HG03342 (cell line): ENCODE measurements around the gene MEF2C.
"Not testable (repeated sequence)": the region's sequence is repeated elsewhere in the genome, so short reads cannot be mapped to it uniquely, and the experiment has no call there.

Experiments used
- ATAC-seq: cut with Tn5 transposase; IDR thresholded peaks from one replicate; pipeline ENCODE4 v1.9.1; 2021; ENCODE audit warnings: mild to moderate bottlenecking, moderate library complexity; ENCODE audit not compliant: unreplicated experiment

The MEF2C gene

DNA sequence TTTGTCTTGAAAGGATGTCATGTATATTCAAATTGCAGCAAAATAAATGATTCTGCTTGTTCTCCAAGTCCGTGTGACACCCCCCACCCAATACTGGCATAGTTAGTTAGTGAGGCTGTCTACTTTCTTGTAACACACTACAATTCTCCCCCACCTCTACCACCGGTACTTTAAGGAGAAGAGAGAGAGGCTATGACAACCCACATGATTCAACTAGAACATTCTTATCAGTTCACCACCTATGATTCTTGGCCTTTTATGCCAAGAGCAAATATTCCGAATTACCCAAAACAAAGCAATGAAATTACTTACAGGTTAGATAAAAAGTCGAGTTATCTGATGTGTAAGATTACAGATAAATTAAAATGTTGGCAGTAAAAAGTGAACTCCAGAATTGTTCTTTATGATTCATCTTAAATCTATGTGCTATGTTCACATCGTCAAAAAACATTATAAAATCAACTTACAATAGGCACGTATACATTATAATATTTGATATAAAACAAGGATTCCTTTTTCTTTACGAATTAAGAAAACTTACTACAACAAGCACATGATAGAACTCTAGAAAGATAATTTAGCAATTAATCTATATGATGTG is 14.4 kb downstream of the MEF2C start:
- ATAC-seq = no peak

DNA sequence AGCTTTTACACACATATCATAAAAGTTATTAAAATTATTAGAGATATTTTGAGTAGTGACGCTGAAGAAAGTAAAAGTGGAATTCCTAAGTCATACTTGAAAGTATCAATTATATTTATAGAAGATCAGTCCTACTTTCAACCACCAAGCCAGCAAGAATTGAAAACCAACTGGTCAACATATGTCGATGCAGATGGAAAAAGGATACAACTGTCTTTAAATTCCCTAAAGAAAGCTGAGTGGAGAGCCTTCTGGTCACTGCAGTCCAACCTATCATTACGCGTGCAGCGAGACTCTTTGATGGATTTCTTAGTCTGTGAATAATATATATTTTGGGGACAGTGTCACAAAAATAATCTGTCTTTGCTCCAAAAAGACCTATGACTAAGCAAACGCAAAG is 15.3 kb downstream of the MEF2C start:
- no peak for ATAC-seq

DNA sequence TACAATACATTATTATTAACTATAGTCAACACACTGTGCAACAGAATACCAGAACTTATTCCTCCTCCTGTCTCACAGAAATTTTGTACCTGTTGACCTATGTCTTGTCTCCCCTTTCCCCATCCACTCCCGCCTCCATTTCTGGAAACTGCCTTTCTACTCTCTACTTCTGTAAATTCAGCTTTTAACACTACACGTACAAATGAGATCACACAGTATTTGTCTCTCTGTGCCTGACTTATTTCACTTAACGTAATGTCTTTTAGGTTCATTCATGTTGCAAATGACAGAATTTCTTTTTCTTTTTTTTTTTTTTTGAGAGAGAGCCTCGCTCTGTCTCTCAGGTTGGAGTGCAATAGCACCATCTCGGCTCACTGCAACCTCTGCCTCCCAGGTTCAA is 19.5 kb downstream of the MEF2C start:
- ATAC-seq = no peak

DNA sequence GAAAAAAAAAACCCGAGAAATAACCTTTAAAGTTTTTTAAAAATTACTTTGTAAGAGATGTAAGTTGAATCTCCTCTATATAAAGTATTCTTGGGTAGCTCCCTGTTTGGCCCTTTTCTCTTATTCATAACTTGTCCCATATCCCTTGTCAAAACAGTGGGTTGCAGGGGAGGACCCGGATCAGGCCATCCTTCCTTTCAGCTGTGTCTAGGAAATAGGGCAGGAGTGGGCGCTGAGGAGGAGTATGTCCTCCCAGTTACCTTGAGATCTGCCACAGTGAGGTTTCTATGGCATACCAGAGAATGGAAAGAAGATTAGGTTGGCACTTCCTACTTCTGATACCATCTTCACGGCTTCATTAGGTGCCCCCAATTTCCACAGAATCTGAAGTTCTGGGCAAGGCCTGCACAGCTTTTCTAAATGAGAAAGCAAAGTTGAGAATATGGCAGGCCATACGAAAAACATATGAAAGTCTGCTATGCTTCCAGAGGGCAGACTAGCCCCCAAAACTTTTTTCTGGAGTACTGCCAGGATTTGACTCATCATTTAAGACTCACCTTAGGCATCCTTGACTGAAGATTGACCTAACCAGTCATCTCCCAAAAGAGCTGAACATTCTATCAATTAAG is 20.3 kb downstream of the MEF2C start:
- ATAC-seq = no peak

DNA sequence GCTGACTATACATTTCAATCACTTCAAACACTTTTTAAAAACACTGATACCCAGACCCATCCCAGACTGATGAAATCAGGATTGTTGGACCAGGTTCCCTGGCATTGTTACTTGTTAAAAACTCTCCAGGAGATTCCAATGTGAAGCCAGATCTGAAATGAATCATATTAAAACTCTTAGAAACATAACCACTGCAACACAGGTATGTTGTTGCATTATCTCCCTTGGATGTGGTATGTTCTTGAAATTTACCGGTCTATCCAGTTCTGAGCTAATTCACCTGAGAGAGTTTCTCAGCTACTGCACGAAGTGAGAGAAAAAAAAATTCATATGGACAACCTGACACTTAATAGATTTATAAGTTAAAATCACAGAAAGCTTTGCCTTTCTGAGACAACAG is 21.8 kb downstream of the MEF2C start:
- no peak for ATAC-seq

DNA sequence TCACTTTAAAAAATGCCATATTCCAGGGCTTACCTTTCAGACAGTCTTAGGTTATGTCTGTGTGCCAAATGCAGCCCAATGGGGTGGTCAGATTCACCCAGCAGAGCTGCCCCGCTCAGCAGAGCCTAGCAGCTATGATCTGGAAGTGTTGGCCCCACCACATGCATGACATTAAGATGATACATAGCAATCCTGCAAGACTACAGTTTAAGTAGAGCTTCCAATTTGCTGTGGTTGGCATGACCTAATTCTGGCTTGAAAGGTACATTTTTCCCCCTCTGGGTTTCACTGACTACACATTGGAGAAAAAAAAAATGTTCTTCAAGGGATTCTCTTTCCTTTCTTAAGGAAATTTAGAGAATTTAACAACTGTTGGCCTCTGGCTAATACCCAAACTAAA is 22.5 kb downstream of the MEF2C start:
- no peak for ATAC-seq

DNA sequence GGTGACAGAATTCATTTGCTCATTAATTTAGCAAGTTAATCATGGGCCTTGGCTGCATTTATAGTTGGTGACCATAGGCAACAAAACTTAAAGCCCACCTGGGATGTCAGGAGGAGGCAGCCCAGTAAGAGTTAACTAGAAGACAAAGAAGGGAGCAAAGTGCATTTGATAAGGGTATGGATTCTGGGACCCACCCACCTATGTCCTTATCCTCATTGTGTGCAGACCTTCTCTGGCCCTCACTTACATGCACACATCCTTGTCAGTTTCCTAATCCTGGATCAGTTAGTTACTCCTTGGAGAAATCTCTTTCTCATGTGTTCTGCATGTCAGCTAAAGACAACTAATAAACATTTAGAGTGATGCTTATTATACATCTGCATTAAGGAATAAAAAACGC is 24.6 kb downstream of the MEF2C start:
- ATAC-seq = no peak

DNA sequence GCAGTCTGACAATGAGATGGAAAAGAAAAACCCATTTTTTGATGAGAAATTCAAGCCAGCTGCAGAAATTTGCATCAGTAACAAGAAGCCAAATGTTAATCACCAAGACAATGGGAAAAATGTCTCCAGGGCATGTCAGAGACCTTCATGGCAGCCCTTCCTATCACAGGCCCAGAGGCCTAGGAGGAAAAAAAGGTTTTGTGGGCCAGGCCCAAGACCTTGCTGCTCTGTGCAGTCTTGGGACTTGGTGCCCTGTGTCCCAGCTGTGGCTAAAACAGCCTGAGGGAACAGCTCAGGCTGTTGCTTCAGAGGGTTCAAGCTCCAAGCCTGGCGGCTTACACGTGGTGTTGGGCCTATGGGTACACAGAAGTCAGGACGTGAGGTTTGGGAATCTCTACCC is 26.6 kb downstream of the MEF2C start:
- not testable (repeated sequence) for ATAC-seq

DNA sequence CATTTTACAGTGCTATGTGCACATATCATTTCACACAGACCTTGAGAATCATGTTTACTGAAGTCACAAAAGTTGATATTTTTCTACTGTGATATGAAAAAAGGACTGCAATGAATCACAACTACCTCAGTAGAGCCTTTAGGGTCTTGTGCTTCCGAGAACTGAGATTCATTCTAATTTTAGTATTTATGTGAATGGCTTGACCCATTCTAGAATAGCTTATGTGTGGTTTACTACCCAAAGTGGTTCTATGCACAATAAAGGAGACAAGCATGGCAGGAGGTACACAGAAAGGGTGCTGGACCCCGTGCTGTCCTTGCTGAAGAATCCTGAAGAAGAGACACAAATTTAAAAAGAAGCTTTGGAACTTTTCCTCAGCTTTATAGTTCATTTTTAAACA is 28.2 kb downstream of the MEF2C start:
- no peak for ATAC-seq

DNA sequence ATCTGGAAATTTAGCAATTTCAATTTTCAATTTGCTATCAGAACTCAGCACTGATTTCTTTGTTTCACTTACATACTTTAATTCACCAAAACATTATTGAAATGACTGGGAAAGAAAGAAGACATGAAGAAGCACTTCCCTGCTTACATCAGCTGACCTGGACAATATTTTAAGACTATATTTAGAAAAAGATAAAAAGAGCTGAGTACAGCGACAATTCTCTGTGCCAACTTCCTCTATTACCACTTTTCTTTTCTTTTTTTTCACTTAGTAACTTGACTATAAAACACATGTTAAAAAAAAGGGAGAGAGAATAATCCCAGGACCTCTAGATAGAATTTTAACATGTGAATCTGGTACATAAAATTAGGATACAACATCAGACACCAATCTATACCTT is 35.6 kb downstream of the MEF2C start:
- ATAC-seq = no peak

DNA sequence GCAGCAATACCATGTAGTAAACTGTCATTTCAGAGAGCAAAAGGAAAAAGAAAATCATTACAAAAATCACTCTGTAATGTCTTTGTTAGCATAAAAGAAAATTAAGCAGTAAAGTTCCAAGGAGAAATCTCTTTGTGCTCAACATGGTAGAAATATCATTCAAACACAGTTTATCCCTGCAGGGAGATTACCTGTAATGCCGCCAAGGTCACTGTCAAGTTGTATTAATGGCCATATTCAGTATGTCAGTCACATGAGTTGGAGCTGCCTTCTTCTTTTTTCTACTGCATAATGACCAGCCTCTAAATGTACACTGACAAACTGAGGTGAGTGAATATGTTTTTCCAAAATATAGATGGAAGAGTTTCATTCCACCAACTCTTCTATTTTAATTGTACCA is 36.5 kb downstream of the MEF2C start:
- ATAC-seq = no peak

DNA sequence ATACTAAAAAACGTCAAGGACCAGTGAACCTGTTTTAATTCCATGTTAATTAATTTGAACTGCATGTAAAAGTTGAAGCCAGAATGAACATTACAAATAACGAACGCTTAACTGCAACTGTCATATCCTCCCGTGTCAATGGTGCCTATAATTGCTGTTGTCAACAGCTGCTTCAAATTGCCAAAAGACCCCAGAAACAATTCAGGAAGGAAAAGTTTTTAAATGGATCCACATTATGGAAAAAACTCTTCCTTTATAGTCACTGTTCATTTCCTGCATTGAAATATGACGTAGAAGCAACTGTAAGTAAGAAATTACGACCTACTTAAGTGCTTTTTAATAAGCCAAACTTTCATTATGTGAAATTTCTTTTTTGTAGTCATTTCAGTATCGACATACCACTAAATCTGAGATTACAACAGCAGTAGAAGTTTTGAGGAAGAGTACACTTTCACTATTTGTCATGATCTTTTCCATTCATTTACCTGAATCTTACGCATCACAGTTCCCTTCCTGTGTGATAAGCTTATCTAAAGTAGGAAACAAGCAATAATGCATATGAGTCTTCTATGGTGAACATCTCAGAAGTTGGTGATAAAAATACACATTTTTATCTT is 37.8 kb downstream of the MEF2C start:
- ATAC-seq = peak; percentile 90

DNA sequence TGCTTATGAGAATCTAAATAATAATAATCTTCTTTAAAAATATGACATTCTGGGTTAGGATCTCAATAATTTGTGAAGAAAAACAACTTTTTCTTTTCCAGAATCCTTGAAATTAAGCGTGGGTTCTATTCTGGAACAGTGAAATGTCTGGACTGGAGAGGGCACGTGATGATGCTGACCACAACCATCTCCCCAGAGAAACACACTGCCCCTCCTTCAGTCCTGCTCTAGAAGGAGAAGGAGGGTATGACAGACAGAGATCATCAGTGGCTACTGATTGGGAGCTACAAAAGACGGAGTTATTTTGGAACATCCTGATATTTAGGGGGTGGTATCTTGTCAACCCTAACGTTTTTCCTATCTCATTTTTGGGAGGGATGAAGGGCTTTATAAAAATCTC is 40.2 kb downstream of the MEF2C start:
- no peak for ATAC-seq

DNA sequence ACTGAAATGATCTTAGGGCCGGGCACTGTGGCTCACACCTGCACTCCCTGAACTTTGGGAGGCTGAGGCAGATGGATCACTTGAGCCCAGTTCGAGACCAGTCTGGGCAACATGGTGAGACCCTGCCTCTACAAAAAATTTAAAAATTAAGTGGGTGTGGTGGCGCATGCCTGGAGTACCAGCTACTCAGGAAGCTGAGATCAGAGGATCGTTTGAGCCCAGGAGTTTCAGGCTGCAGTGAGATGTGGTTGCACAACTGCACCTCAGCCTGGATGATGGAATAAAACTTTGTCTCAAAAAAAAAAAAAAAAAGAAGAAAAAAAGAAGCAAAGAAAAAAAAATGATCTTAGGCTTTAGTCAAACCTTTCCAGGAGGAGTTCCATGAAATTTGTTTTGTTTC is 41.8 kb downstream of the MEF2C start:
- no peak for ATAC-seq

DNA sequence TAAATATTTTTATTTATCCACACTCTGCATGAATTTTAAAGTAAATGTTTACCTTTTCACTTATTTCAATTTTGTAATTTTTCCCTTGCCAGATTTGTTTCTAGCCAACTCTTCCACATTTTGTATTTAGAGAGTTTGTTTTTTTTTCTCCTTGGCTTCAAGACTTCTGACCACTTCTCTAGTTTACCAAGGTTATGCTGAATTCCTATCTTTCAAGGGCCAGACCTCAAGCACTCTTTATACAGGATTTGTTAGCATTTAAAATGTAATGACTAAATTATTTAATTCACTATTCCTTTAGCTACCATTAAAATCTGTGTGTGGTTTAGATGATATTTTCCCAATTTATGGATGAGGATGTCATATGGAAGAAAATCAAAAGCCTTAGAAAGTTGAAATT is 42.5 kb downstream of the MEF2C start:
- no peak for ATAC-seq

DNA sequence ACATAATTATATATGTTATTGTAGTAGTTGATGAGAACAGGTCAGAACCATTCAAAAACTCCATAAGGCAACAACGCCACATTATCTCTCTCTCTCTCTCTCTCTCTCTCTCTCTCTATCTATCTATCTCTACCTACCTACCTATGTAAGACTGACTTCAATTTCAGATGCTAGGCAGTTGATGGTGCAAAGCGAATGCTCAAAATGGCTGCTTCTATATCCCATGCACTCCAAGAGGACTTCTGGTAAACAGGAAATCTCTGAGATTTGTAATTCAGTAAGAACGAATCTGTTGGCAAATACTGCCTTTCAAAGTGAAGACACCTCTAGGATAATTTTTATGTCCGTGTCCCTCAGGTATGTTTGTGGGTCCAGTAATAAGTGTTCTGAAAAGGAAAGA is 43.7 kb downstream of the MEF2C start:
- ATAC-seq = no peak

DNA sequence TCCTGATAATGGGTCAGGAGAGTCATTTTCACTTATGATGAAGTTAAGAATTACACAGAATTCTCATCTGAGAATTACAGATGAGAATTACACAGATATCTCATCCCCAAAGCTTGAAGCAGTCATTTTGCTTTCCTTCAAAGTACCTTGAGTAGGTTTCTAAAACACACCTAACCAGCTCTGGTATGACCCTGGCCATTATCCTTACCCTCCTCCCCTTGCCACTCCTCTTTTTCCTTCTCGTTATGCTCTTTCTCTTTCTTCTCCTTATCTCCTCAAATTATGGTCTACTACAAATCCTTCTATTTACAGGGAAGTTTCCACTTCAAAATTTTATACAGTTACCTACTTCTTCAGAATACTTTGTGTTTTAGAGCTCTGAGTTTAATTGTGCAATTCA is 44.5 kb downstream of the MEF2C start:
- no peak for ATAC-seq

DNA sequence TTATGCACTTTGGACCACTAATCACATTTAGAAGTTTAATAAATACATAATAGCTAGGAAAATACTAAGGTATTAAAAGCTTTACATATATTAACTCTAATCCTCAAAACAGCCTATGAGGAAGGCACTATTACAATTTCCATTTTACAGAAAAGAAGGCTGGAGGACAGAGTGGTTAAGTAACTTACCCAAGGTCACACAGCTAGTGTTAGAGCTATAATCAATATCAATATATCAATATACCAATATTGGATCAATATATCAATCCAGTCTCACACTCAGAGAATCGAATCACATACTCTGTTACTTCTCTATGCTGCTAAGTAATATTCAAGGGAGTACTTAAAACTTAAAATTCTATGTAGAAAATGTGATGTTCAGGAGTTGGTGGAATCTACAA is 45.2 kb downstream of the MEF2C start:
- ATAC-seq = no peak

DNA sequence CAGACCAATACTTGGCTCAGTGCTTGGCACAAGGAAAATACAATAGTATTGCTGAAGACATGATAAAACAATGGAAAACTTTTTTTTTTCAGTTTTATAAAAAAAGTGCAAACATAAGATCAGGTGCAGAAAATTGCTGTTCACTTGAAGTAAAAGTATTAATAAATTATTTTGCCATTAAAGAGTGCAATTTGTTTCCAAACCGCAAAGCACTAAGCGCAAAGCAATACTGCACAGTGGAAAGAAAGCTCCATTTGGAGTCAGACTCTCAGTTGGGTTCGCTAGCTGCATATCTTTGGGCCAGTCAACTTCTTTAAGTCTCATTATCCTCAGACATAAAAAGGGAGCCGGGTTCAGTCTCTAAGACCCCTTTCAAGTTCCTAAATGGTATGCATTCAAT is 45.8 kb downstream of the MEF2C start:
- ATAC-seq = no peak

DNA sequence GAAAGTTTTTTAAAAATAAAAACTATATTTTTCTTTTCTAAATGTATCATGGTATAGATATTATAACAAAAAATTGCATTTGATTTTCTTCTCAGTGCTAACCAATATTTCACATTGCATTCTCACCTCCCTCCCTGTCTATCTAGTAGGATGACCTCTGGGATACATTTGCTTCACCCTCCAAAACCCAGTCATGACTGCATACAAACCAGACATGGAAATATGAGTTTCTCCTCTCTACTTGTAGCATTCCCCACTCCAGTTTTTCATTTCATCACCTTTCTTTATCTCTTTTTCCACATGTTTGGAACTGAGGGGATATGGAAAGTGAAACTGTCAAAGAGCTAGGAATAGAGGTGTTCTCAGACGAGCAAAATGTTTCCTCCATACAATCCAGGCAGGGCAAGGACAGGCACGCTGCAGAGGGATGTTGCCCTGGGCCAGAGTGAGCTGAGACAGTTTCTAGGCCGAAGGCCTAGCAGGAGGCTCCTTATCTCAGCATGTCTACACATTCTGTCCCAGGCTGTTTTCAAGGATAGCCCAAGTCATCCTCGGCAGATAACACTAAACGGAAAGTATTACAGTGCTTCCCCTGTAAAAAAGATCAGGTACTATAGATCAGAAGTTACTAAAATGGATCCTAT is 46.7 kb downstream of the MEF2C start:
- no peak for ATAC-seq

DNA sequence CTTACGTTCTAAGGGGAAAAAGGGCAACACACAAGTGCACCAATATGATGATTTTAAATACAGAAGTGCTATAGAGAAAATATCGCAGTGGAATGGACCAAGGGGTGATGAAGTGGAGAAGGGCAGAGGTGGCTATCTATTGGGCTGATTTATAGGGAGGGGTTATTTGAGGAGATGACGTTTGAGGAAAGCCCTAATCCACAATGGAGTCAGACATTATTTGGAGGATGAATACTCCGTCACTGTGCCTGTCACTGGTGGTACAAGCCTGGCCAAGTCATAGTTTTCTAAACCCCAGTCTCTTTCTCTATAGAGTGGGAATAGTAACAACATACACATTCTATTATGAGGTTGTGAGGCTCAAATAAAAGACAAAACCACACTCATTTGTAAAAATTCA is 48.5 kb downstream of the MEF2C start:
- no peak for ATAC-seq

DNA sequence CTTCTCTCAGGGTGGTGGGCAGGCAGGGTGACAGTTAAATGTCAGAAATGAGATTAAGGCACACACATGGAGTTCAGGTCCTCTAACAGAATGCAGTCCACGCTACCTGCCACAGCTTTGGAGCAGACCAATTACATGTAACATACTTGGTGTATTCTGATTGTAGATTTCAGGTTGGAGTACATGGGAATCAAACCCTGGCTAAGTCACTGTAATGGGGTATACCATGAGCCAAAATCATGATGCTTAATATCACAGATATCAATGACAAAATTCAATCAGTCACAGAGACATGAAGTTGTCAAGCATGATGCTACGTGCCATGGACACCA is 48.9 kb downstream of the MEF2C start:
- no peak for ATAC-seq
